ENCODE results near the gene SLC2A14. TPM values are rescaled to one million over a fixed set of nuclear protein-coding genes. Genes with fewer than 3 reads are reported as not detected.
"Not testable (repeated sequence)": the region's sequence is repeated elsewhere in the genome, so short reads cannot be mapped to it uniquely, and the experiment has no call there.

SLC2A14 gene
- total and polyA plus RNA-seq, 2 experiments from 2014 or later: not detected

DNA sequence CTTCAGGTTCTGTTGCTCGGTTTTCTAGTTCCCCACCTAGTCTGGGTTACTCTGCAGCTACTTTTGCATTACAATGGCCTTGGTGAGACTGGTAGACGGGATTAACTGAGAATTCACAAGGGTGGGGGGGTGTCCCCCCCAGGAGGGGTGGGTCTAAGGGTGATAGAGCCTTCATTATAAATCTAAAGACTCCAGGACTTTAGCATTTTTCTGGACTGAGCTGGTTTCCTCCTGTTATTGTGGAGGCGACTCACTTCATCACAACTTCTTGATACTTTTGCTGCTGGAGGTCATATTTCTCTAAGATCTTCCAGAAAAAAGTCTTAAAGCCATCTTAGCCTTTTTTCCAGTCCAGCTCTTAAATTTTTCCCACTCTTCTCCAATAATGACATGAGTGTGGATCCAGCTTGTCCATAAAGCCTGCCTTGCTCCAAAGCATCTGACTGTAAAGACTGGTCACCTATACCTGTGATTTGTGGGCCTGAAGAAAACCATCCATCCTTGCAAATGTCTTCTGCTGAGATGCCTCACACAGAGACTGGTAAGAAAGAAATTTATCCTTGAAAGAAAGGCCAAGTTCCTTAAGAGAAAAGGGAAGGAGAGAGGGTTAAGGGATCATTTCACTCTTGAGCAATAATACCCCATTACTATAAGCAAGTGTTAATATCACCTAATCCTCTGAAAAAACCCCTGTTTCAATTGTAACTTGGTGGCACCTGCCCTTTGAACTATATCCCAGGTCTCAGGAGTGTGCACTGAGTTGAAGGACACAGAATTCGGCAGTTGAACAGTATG, 19.7 kb upstream of the SLC2A14 start:
- H3K9me3 ChIP-seq (ENCODE audit: low read depth): no peaks in the 10 kb centered on the region
- no peaks in the 10 kb centered on the region for H3F3A ChIP-seq (ENCODE audit: insufficient read depth)
- H3K4me1 ChIP-seq (ENCODE audit: insufficient read depth): peaks cover 14% of the 10 kb centered on the region; the same call in 1 of the 2 replicates
- 60 to 65% methylated on average over 3 to 4 of the region's 4 CpGs for WGBS, 2 experiments (ENCODE audit: low coverage in 1 of 2, low lambda C conversion rate in 2 of 2, missing lambda C conversion rate in 2 of 2)
- no peak overlapping the region for H3K27ac ChIP-seq
- H3K4me3 ChIP-seq: no peak overlapping the region
- DNase-seq: no peak
- no peaks in the 10 kb centered on the region for H3K79me2 ChIP-seq (ENCODE audit: insufficient read depth)
- H3K36me3 ChIP-seq (ENCODE audit: low read depth): no peaks in the 10 kb centered on the region
- no peaks in the 10 kb centered on the region for H3K9me2 ChIP-seq (ENCODE audit: insufficient read depth)
- H3K4me2 ChIP-seq (ENCODE audit: unreplicated experiment): no peak overlapping the region
- no peak for TF ChIP-seq EZH2phosphoT487 (IDR thresholded peaks at IDR 0.05; ENCODE audit: insufficient read depth, low read depth)
- 0 out of 2 replicates have a peak overlapping the region, but pooled peaks have one; percentile 39 for H2AFZ ChIP-seq
- H4K20me1 ChIP-seq (ENCODE audit: insufficient read depth): no peaks in the 10 kb centered on the region
- H3K9ac ChIP-seq: no peak overlapping the region
- H3K27me3 ChIP-seq (replicated peaks; ENCODE audit: insufficient read depth): no peaks in the 10 kb centered on the region
- in situ Hi-C loops (cut with MboI): no loop called here

DNA sequence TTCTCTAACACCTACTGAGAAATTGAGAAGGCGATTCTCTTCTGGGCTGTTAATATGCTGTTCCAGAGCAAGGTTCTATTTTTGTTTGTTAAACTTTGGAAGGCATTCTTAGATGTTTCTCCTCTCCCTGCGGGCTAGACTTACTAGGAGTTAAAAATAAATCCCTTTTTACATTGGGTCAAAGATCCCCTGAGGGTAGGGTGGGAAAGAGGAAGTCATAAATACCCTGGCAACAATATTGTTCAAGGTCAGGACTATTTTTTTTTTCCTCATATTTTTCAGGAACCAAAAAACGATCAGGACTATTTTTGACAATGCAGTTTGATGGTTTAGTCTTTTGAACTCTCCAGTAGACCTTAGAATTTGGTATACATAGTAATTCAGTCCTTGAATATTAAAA, 12.0 kb upstream of the SLC2A14 start:
- WGBS, 2 experiments (ENCODE audit: low coverage in 1 of 2, low lambda C conversion rate in 2 of 2, missing lambda C conversion rate in 2 of 2): 60 to 66% methylated on average over 3 of the region's 3 CpGs
- Histone ChIP-seq H3K9ac (no peak overlapping the region), H3K36me3 (ENCODE audit: low read depth) (no peaks in the 10 kb centered on the region), H3K4me1 (ENCODE audit: insufficient read depth) (no peaks in the 10 kb centered on the region), H3F3A (ENCODE audit: insufficient read depth) (no peaks in the 10 kb centered on the region), H3K4me3 (no peak overlapping the region), H3K79me2 (ENCODE audit: insufficient read depth) (no peaks in the 10 kb centered on the region), H4K20me1 (ENCODE audit: insufficient read depth) (no peaks in the 10 kb centered on the region), H3K27ac (no peak overlapping the region), H3K9me2 (ENCODE audit: insufficient read depth) (no peaks in the 10 kb centered on the region), H3K9me3 (ENCODE audit: low read depth) (no peaks in the 10 kb centered on the region), H2AFZ (no peak overlapping the region), H3K27me3 (replicated peaks; ENCODE audit: insufficient read depth) (no peaks in the 10 kb centered on the region), H3K4me2 (ENCODE audit: unreplicated experiment) (no peak overlapping the region)
- no peak for DNase-seq
- in situ Hi-C loops (cut with MboI): no loop called here
- TF ChIP-seq EZH2phosphoT487 (IDR thresholded peaks at IDR 0.05; ENCODE audit: insufficient read depth, low read depth) (no peak), EZH2 (IDR thresholded peaks at IDR 0.05; ENCODE audit: insufficient read depth, poor library complexity, severe bottlenecking) (no peak)

GRCh38 chr12:7881736-7882120, 9.0 kb upstream of the SLC2A14 start:
- H3K9me2 ChIP-seq (ENCODE audit: insufficient read depth); H3K9me3 ChIP-seq (ENCODE audit: low read depth); H4K20me1 ChIP-seq (ENCODE audit: insufficient read depth); H2AFZ ChIP-seq; H3K79me2 ChIP-seq (ENCODE audit: insufficient read depth); H3K36me3 ChIP-seq (ENCODE audit: low read depth); H3K4me3 ChIP-seq; H3K4me2 ChIP-seq (ENCODE audit: unreplicated experiment); H3K27ac ChIP-seq; H3K9ac ChIP-seq; H3K4me1 ChIP-seq (ENCODE audit: insufficient read depth); DNase-seq; H3F3A ChIP-seq (ENCODE audit: insufficient read depth); in situ Hi-C loops (cut with MboI); H3K27me3 ChIP-seq (replicated peaks; ENCODE audit: insufficient read depth): not testable (repeated sequence)
- 70 to 74% methylated on average over 4 of the region's 4 CpGs for WGBS, 2 experiments (ENCODE audit: low coverage in 1 of 2, low lambda C conversion rate in 2 of 2, missing lambda C conversion rate in 2 of 2)

GRCh38 chr12:7880952-7881735, 8.4 kb upstream of the SLC2A14 start:
- H3K36me3 ChIP-seq (ENCODE audit: low read depth); H3K4me2 ChIP-seq (ENCODE audit: unreplicated experiment); H3K79me2 ChIP-seq (ENCODE audit: insufficient read depth); H3F3A ChIP-seq (ENCODE audit: insufficient read depth); DNase-seq; in situ Hi-C loops (cut with MboI); H4K20me1 ChIP-seq (ENCODE audit: insufficient read depth); H2AFZ ChIP-seq; H3K9ac ChIP-seq; H3K27ac ChIP-seq; H3K9me3 ChIP-seq (ENCODE audit: low read depth); H3K27me3 ChIP-seq (replicated peaks; ENCODE audit: insufficient read depth); H3K9me2 ChIP-seq (ENCODE audit: insufficient read depth); H3K4me1 ChIP-seq (ENCODE audit: insufficient read depth); H3K4me3 ChIP-seq: not testable (repeated sequence)
- WGBS, 2 experiments (ENCODE audit: low coverage in 1 of 2, low lambda C conversion rate in 2 of 2, missing lambda C conversion rate in 2 of 2): 88 to 93% methylated on average over 26 to 52 of the region's 52 CpGs

All from GM23248 (cell line).